ENCODE results near the gene CCT8. TPM values are rescaled to one million over a fixed set of nuclear protein-coding genes. Genes with fewer than 3 reads are reported as not detected.

CCT8 gene
- total and polyA plus RNA-seq, 11 donors, result 88.8 to 198 (median 110) TPM

DNA sequence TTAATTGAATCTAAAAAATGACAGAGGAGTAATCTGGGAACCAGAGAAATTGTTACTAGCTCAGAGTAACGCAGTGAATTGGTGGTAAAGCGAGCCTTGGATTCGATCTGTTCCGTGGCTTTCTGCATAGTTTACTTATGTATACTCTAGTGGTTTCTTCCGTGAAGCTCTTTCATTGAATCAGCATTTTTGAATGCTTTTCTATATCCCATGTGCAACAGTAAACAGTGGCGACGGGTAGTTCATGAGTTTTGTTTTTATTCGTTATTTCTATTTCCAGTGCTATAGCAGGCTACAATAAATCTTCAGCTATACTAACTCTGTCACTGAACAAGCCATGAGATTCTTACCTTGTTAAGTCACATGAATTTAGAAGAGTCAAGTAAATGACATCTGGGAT is 42.5 kb upstream of the CCT8 start:
- intact Hi-C loops (cut with DNase I), result no loop called here
- Histone ChIP-seq H3K27me3 (no peaks in the 10 kb centered on the region), H3K4me3 (no peak overlapping the region), H3K4me1 (peaks cover 0 to 8% (median 0%) of the 10 kb centered on the region in 12 donors), H3K9me3 (no peaks in the 10 kb centered on the region), H3K36me3 (no peaks in the 10 kb centered on the region), H3K27ac (no peak overlapping the region)
- DNase-seq, result no peak
- WGBS, 4 donors, result 93 to 97% (median 96%) methylated on average over 8 of the region's 8 CpGs
- ATAC-seq, result no peak
- TF ChIP-seq POLR2A (IDR thresholded peaks at IDR 0.05) (no peak), CTCF (IDR thresholded peaks at IDR 0.05) (no peak)

DNA sequence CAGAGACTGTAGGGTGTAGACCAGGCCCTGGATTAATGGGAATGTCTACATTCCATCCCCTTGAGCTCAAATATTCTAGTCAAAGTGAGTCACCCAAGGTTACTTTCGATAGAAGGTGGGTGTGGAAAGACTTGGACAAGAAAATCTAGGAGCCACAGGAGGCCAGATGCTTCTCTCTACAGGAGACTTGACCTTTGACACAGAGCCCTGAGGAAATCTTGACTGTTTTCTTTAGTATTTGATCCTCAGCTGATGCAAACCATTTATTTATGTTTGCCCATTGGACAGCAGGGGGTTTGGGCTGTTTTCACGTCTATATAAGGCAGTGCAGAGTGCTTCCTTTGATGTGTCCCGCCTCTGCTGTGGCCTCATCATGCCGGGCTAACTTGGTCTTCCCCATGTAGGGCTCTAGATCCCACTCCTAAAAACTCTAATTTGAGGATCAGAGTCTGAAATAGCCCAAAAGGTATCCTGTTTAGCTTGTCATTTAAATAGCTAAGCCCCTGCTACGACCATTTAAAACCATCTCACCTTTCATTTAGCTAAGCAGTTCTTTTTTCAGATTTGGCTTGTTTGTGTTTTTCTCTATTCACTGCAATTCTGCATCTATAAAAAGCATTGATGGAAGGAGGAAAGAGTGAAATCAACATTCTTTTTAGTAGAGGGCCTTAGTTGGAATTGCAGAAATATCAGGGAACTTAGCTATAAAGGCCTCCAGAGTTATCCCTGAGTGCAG is 41.5 kb upstream of the CCT8 start:
- Histone ChIP-seq H3K27me3 (no peaks in the 10 kb centered on the region), H3K4me3 (no peak overlapping the region), H3K27ac (no peak overlapping the region), H3K4me1 (peaks cover 0 to 8% (median 0%) of the 10 kb centered on the region in 12 donors), H3K9me3 (no peaks in the 10 kb centered on the region), H3K36me3 (no peaks in the 10 kb centered on the region)
- intact Hi-C loops (cut with DNase I), result no loop called here
- no peak for ATAC-seq
- 74 to 83% (median 77%) methylated on average over 5 of the region's 5 CpGs for WGBS, 4 donors
- TF ChIP-seq CTCF (IDR thresholded peaks at IDR 0.05) (no peak), POLR2A (IDR thresholded peaks at IDR 0.05) (no peak)
- no peak for DNase-seq

GRCh38 chr21:29105218-29105617 is 31.8 kb upstream of the CCT8 start:
- no peak for ATAC-seq
- no peak overlapping the region for H3K27ac ChIP-seq

GRCh38 chr21:29104239-29104708 is 30.8 kb upstream of the CCT8 start:
- ATAC-seq (no peak), DNase-seq (no peak)
- intact Hi-C loops (cut with DNase I), result no loop called here
- Histone ChIP-seq H3K4me3 (no peak overlapping the region), H3K36me3 (no peaks in the 10 kb centered on the region), H3K9me3 (no peaks in the 10 kb centered on the region), H3K4me1 (no peaks in the 10 kb centered on the region), H3K27ac (no peak overlapping the region), H3K27me3 (no peaks in the 10 kb centered on the region)
- WGBS, 4 donors, result 76 to 86% (median 82%) methylated on average over 7 of the region's 7 CpGs
- no peak for TF ChIP-seq POLR2A (IDR thresholded peaks at IDR 0.05)
- no peak for TF ChIP-seq CTCF (IDR thresholded peaks at IDR 0.05)

More at GRCh38 chr21:29105218-29105617, 31.8 kb upstream of the CCT8 start:
- TF ChIP-seq POLR2A (IDR thresholded peaks at IDR 0.05) (no peak), CTCF (IDR thresholded peaks at IDR 0.05) (no peak)
- intact Hi-C loops (cut with DNase I), result no loop called here
- Histone ChIP-seq H3K36me3 (no peaks in the 10 kb centered on the region), H3K4me1 (no peaks in the 10 kb centered on the region), H3K4me3 (no peak overlapping the region), H3K9me3 (no peaks in the 10 kb centered on the region), H3K27me3 (no peaks in the 10 kb centered on the region)
- WGBS, 4 donors, result 67 to 79% (median 73%) methylated on average over 3 of the region's 3 CpGs
- no peak for DNase-seq
